Measurements from ENCODE around the gene ACOT13.
A peak's percentile ranks its signal among the peaks of the same experiment; 100 is the strongest.
"Not testable (repeated sequence)": the region's sequence is repeated elsewhere in the genome, so short reads cannot be mapped to it uniquely, and the experiment has no call there.

DNA sequence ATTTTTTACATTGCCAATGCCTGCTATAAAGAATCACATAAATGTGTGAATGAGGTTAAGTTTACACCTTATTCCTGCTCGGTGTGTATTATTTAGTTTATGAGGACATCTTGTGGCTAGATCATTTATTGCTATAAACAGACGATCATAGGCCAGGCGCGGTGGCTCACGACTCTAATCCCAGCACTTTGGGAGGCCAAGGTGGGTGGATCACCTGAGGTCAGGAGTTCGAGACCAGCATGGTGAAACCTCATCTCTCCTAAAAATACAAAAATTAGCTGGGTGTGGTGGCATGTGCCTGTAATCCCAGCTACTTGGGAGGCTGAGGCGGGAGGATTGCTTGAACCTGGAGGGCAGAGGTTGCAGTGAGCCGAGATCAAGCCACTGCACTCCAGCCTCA lies 28.8 kb downstream of the ACOT13 start:
- not testable (repeated sequence) for TF ChIP-seq CREB1 (IDR thresholded peaks at IDR 0.05)
- TF ChIP-seq, protein P1, sequence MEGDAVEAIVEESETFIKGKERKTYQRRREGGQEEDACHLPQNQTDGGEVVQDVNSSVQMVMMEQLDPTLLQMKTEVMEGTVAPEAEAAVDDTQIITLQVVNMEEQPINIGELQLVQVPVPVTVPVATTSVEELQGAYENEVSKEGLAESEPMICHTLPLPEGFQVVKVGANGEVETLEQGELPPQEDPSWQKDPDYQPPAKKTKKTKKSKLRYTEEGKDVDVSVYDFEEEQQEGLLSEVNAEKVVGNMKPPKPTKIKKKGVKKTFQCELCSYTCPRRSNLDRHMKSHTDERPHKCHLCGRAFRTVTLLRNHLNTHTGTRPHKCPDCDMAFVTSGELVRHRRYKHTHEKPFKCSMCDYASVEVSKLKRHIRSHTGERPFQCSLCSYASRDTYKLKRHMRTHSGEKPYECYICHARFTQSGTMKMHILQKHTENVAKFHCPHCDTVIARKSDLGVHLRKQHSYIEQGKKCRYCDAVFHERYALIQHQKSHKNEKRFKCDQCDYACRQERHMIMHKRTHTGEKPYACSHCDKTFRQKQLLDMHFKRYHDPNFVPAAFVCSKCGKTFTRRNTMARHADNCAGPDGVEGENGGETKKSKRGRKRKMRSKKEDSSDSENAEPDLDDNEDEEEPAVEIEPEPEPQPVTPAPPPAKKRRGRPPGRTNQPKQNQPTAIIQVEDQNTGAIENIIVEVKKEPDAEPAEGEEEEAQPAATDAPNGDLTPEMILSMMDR (IDR thresholded peaks at IDR 0.05; ENCODE audit: control extremely low read depth in 1 of 3, insufficient read depth in 1 of 3, low read depth in 1 of 3, low read length in 3 of 3), result peak in 2 of 3 experiments; percentile 43 to 46; a peak in 3 of 4 replicates
